22Rv1 (cell line): ENCODE measurements around the gene DCDC2C.

Experiments used
- H3K27ac ChIP-seq: fragments of 450-650 bp; 2 replicates; pipeline ENCODE4 v1.5.1; 2017
- ZFX ChIP-seq: fragments of 450-650 bp; IDR thresholded peaks from 2 replicates; pipeline ENCODE4 v1.6.1; 2017; ENCODE audit warnings: antibody characterized with exemption, borderline replicate concordance
- TF ChIP-seq, protein P1 (sequence below): fragments of 450-650 bp; IDR thresholded peaks from 2 replicates; pipeline ENCODE4 v1.5.1; 2017; ENCODE audit warnings: mild to moderate bottlenecking

DCDC2C gene, protein sequence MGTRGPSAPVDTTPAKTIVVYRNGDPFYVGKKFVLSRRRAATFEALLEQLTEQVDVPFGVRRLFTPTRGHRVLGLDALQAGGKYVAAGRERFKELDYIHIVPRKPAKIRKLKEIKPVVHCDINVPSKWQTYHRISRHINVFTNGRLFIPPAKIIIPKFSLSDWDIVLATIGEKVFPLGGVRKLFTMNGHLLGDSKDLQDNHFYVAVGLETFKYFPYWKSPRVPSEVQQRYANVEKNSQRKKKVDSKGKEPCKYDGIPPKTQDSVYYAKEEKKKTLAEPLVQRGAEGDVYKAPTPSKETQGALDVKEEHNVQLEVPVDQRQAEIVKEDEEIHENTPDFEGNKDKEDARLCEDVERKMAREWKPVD

DNA sequence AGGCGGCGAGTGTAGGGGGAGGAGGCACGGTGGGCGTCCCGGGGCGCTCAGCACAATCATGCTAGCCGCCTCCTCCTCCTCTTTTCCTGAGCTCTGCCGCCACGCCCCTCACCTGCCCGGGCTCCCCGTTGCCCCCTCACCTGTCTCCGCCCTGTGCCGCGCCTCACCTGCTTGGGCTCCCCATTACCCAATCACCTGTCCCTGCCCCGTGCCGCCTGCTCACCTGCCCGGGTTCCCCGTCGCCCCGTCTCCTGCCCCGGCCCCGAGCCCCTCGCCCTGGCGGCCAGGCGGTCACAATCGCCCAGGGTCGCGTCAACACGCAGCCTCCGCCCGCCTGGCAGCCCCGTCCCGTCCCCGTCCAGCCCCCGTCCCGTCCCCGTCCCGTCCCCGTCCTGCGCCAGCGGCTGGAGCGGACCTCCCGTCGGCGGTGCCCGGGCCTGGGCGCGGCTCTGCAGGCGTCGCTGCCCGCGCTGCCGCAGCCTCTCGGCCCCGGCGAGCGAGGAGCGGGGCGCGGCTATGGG, at the start of gene DCDC2C:
TSS of gene DCDC2C (plus strand) at position 340 of the 521 bp plus-strand sequence. CDS start at position 517, 177 bp downstream.
- TF ChIP-seq, protein P1, sequence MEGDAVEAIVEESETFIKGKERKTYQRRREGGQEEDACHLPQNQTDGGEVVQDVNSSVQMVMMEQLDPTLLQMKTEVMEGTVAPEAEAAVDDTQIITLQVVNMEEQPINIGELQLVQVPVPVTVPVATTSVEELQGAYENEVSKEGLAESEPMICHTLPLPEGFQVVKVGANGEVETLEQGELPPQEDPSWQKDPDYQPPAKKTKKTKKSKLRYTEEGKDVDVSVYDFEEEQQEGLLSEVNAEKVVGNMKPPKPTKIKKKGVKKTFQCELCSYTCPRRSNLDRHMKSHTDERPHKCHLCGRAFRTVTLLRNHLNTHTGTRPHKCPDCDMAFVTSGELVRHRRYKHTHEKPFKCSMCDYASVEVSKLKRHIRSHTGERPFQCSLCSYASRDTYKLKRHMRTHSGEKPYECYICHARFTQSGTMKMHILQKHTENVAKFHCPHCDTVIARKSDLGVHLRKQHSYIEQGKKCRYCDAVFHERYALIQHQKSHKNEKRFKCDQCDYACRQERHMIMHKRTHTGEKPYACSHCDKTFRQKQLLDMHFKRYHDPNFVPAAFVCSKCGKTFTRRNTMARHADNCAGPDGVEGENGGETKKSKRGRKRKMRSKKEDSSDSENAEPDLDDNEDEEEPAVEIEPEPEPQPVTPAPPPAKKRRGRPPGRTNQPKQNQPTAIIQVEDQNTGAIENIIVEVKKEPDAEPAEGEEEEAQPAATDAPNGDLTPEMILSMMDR, result no peak
- no peak for TF ChIP-seq ZFX
- no peak within 1 kb of the TSS for H3K27ac ChIP-seq

DNA sequence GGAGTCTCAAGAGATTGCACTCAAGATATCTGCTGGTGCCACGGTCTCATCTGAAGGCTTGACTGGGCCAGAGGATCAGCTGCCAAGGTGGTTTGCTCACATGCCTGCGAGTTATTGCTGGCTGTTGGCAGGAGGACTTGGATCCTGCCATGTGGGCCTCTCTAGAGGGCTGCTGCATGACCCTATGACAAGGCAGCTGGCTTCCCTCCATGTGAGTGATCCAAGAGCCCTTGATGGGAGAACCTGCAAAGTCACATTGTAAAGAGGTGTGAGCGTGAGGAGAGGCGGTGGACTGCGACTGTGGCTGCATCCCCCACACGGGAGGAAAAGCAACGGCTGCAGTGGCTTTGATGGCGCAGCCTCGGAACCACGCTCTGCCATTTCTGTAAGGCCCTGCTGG, 49.4 kb upstream of the DCDC2C start:
- TF ChIP-seq, protein P1, result no peak
- TF ChIP-seq ZFX, result no peak
- no peak overlapping the region for H3K27ac ChIP-seq

DNA sequence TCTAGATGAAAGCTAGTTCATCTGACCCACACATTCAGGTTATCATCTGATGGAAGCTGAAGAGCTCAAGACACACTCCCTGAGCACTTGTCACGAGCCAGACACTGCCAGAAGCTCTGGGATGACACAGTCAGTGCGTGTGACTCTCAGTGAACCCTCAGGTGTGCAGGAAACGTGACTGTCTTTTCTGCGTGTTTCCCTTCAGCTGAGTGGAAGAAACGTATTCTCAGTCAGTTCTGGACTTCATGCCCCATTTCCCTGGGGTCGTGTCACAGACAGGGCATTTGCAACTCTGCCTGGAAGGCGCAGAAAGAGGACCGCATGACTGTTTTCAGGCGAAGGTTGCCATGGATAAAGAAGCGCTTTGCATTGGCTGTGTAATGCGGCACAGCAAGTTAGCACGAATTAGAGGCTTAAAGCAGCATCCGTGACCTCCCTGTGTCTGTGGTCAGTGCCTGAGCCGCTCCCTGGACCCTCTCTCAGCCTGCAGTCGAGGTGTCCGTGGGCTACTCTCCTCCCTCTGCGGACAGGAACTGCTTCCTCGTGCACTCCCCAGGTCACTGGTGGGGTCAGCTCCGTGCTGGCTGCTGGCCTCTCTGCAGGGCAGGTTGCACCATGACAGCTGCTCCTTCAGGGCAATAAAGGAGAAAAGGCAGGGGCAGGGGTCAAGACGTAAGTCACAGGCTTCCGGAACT, 48.7 kb upstream of the DCDC2C start:
- no peak for TF ChIP-seq ZFX
- TF ChIP-seq, protein P1, result no peak
- H3K27ac ChIP-seq, result no peak overlapping the region

DNA sequence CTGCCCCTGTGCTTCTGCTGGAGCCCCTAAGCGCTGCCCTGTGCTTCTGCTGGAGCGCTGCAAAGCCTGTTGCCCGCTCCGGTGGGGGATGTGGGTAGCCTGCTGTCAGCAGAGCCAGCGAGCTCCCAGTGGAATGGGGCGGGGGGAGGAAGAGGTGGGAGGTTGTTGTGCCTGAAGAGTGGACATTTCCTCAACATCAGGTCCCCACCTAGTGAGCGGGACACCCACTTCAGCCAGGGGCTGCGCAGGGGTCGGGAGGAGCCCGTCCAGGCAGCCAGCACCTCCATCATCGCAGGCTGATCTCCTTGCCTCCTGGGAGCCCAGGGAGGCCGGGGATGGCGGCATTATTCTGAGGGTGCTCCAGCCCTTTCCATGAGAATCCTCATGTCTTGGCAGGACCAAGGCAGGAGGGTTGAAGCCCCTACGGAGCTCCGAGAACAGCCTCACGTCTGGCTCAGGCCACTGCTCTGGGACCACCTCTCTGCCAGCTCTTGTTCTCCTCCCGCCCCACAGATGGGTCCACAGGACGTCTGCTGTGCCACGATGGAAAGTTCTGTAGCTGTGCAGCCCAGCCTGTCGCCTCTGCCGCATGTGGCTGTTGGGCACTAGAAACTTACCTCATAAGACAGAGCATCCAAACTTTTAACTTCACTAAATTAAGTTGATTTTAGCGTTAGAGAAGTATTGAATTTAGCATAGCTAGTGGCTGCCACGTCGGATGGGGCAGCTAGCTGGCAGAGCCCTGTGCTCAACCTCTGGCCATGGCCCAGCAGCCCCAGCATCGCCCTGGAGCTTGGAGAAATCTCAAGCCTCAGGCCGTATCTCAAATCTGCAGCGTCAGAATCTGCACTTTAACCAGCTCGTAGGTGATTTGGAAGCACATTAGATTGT, 47.3 kb upstream of the DCDC2C start:
- no peak for TF ChIP-seq ZFX
- TF ChIP-seq, protein P1, result no peak
- no peak overlapping the region for H3K27ac ChIP-seq

DNA sequence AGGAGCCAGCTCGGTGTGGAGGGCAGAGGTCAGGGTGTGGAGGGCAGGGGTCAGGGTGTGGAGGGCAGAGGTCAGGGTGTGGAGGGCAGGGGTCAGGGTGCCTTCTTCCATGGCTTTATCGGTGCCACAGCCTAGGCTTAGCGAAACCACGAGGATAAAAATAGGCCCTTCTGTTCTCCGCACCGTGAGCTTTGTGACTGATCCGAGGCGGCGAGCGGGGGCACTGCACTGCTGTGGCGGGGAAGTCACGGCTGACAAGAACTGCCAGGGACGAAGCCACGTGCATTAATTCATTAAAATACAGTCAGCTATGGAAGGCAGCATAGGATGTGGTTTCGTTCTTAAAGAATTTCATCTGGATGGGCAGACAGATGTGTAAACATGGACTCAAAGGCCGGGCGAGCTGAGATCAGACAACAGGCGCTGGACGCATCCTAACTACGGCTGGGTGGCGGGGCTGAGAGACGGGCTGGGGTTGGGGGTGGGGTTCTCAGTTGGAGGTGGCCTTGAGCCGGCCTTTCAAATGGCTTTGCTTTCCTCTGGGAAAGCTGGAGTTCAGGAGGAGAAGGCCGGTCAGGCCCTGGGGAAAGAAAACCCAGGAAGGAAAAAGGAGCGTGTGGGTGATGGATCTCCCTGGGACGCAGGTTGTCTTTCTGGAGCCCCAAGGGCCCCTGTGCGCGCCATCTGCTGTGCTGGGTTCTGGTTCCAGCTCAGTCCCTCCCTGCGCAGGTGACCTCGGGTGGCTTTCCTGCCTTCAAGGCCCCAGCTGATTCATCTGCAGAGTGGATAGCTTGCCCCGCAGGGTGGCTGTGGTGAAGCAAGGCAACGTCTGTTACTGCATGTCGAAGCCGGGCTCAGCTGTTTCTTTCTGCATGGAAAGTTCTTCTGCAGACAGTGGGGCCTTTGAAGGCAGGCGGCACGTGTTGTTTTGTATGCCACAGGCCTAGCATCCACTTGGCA, 46.3 kb upstream of the DCDC2C start:
- TF ChIP-seq, protein P1, result no peak
- no peak for TF ChIP-seq ZFX
- H3K27ac ChIP-seq, result no peak overlapping the region

DNA sequence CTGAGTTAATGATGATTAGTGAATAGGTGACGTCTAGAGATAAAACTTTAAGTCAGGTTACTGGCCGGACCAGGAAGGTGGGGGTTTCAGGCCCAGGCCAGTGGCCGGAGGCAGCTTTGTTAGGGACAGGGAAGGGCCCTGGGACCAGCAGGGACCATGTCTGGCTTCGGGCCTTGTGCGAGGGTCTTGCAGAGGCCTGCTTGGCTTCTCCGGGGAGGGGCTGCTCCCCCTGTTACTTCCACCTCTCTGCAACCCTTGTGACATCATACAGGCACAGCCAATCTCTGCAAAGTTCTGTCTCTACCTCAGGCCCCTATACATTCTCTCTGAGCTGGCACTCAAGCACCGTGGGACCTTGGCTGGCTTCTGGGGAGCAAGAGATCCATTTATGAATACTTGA, 45.5 kb upstream of the DCDC2C start, which contains the start of gene ALLC:
TSS of gene ALLC (plus strand) at position 320 of the 400 bp plus-strand sequence. CDS start 12,958 bp downstream, outside the sequence.
- TF ChIP-seq, protein P1, result no peak
- no peak for TF ChIP-seq ZFX
- no peak within 1 kb of the TSS for H3K27ac ChIP-seq
